22Rv1 (cell line): ENCODE results near the gene GPAM.
"Not testable (repeated sequence)": the region's sequence is repeated elsewhere in the genome, so short reads cannot be mapped to it uniquely, and the experiment has no call there.

ENCODE experiments used
- H3K27ac ChIP-seq: fragments of 450-650 bp; 2 replicates; pipeline ENCODE4 v1.5.1; 2017
- CTCF ChIP-seq: fragments of 450-650 bp; IDR thresholded peaks from 2 replicates; pipeline ENCODE4 v1.5.1; 2017; ENCODE audit warnings: mild to moderate bottlenecking
- ZFX ChIP-seq: fragments of 450-650 bp; IDR thresholded peaks from 2 replicates; pipeline ENCODE4 v1.6.1; 2017; ENCODE audit warnings: antibody characterized with exemption, borderline replicate concordance

GPAM gene

GRCh38 chr10:112203328-112204076 is 19.9 kb upstream of the GPAM start:
- no peak overlapping the region for H3K27ac ChIP-seq
- TF ChIP-seq CTCF (no peak), ZFX (no peak)

- TF ChIP-seq CTCF (no peak), ZFX (no peak)
- H3K27ac ChIP-seq = no peak overlapping the region
Measured at GRCh38 chr10:112202561-112203241, 19.1 kb upstream of the GPAM start.

- TF ChIP-seq CTCF = no peak
- TF ChIP-seq ZFX = no peak
- no peak overlapping the region for H3K27ac ChIP-seq
Measured at GRCh38 chr10:112202076-112202475, 18.5 kb upstream of the GPAM start.

- no peak for TF ChIP-seq CTCF
- TF ChIP-seq ZFX = no peak
- no peak overlapping the region for H3K27ac ChIP-seq
Measured at GRCh38 chr10:112201334-112201733, 17.8 kb upstream of the GPAM start.

GRCh38 chr10:112200259-112200658 is 16.7 kb upstream of the GPAM start:
- H3K27ac ChIP-seq = not testable (repeated sequence)

GRCh38 chr10:112197662-112198061 is 14.1 kb upstream of the GPAM start:
- H3K27ac ChIP-seq = not testable (repeated sequence)

- TF ChIP-seq CTCF = no peak
- TF ChIP-seq ZFX = no peak
- H3K27ac ChIP-seq = no peak overlapping the region
Measured at GRCh38 chr10:112195224-112195623, 11.7 kb upstream of the GPAM start.

- TF ChIP-seq ZFX = no peak
- no peak for TF ChIP-seq CTCF
- H3K27ac ChIP-seq = no peak overlapping the region
Measured at GRCh38 chr10:112191791-112192190, 8.2 kb upstream of the GPAM start.
